Activated naive CD8-positive, alpha-beta T cell treated with anti-CD3 and anti-CD28 coated beads for 36 hours (primary cell): ENCODE measurements around the gene PEX11A. TPM values are rescaled to one million over a fixed set of nuclear protein-coding genes. Genes with fewer than 3 reads are reported as not detected.

Source experiments
- DNase-seq: peaks from one replicate; pipeline ENCODE4 v3.0.0; 2021
- H3K27ac Mint-ChIP-seq: one replicate; pipeline ENCODE4 v1.8.0; 2022; ENCODE audit warnings: mild to moderate bottlenecking, moderate library complexity, mixed read lengths
- H3K27me3 Mint-ChIP-seq: one replicate; pipeline ENCODE4 v1.8.0; 2022; ENCODE audit warnings: mild to moderate bottlenecking, mixed read lengths
- H3K36me3 Mint-ChIP-seq: one replicate; pipeline ENCODE4 v1.8.0; 2021; ENCODE audit warnings: mild to moderate bottlenecking, mixed read lengths
- H3K4me1 Mint-ChIP-seq: one replicate; pipeline ENCODE4 v1.8.0; 2021; ENCODE audit warnings: mixed read lengths
- H3K4me3 Mint-ChIP-seq: one replicate; pipeline ENCODE4 v1.8.0; 2022; ENCODE audit warnings: mild to moderate bottlenecking, moderate library complexity, mixed read lengths
- H3K9me3 Mint-ChIP-seq: one replicate; pipeline ENCODE4 v1.8.0; 2022; ENCODE audit warnings: mixed read lengths
- total RNA-seq, 2 experiments: library from RNA; stranded (reverse); gene quantifications; one replicate each; pipeline ENCODE4 v1.2.3, GENCODE V29; 2021

Gene PEX11A
- total RNA-seq, 2 experiments from 2014 or later: 3.0 to 4.0 TPM

DNA sequence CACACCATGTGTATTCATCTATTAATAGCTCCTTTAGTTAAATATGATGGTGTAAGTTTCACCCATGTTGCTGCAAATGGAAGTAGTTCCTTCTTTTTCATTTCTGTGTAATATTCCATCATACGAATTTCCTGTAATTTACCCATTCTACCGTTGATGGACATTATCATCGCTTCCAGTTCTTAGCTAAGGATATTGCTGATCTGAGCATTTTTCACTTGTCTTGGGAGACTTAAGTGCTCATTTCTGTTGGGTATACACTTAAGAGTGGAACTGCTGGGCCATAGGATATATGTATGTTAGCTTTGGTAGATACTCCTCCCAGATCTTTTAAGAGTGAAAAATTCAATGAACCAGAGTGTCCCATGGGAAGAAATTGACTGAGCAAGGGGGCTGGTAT lies 22.4 kb downstream of the PEX11A start:
- Mint-ChIP-seq H3K4me3 (no peak overlapping the region), H3K4me1 (peaks cover 3% of the 10 kb centered on the region), H3K27ac (peak overlapping the region; percentile 4), H3K9me3 (no peaks in the 10 kb centered on the region), H3K36me3 (no peaks in the 10 kb centered on the region), H3K27me3 (peaks cover 23% of the 10 kb centered on the region)
- DNase-seq: no peak

DNA sequence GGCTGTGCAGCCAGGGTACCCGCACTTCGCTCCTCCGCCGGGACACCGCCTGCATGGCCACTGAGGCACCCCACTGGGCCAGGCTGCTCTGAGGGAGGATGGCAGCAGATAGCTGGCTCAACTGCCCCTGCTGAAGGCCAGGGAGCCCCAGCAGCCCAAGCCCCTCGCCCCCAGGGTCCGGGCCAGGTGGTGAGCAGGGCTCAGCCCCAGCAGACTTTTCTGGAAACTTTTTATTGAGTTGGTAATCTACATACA lies 22.9 kb downstream of the PEX11A start:
- DNase-seq: no peak
- Mint-ChIP-seq H3K9me3 (no peaks in the 10 kb centered on the region), H3K4me1 (peaks cover 3% of the 10 kb centered on the region), H3K27me3 (peaks cover 23% of the 10 kb centered on the region), H3K27ac (no peak overlapping the region), H3K4me3 (no peak overlapping the region), H3K36me3 (no peaks in the 10 kb centered on the region)

DNA sequence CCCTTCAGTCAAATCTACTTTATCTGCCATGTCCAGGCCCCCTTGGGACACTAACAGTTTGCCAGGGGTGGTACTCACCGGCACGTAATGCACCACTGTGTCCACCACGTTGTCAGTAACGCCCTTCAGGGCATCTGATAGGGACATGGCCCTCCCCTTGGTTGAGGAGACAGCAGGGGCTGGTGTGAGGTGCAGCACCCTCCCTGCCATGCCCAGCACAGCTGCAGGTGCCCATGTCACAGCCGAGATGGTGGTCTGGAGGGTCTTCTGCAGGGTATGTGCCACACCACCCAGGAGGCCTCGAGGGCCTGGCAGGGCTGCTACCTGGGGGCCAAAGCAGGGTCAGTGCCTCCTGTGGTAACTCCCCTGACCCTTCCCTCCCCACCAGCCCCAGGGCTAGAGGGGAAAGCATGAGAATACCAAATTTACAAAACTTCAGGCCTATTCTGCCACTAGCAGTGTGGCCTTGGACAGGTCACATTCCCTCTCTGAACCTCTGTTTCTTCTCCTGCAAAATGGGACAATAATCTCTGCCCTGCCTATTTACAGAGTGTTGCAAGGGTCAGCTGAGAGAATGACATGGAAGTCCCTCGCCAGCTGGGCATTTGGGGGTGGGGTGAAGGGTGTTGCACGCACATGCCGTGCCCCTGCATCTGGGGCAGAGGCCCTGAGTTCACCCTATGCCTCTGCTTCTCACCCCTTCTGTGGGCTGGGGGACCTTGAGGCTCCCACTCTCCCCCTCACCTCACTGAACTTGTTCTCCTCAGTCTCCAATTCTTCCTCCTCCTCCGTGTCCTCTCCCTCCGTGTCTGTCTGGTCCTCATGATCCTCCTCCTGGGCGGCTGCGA lies 23.5 kb downstream of the PEX11A start:
- H3K36me3 Mint-ChIP-seq: no peaks in the 10 kb centered on the region

DNA sequence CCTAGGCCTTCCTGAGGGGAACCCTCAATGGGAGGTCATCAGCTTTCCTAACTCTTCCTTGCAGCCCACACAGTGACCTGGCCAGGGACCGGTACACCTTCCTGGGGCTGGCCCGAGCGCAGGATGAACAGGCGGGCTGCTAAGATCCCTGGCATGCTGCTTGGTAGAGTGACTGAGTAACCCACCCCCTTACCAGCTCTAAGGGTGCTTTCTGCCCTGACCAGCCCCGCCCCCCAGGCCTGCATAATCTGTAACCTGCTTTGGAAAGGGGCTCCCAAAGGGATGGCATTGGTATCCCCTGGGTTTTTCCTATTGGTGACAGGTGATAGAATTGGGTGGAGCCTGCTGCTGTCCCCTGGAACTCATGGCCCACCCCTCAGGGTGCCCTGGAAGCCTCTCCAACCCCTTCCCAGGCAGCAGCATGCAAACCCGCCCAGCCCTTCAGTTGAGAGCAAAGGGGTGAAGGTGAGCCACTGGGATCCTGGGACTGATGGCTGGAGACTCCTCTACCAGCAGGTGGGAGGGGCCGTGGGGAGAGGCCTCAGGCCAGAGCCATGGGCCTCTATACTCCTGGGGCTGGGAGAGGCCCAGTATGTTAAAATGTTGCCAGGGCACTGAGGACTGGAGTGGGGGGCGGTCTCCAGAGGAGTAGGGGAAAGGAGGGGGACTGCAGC lies 24.2 kb downstream of the PEX11A start:
- Mint-ChIP-seq H3K9me3 (no peaks in the 10 kb centered on the region), H3K36me3 (no peaks in the 10 kb centered on the region), H3K27me3 (peaks cover 23% of the 10 kb centered on the region), H3K27ac (no peak overlapping the region), H3K4me3 (peak overlapping the region; percentile 14), H3K4me1 (no peaks in the 10 kb centered on the region)
- DNase-seq: no peak

More for the DNA sequence above, 23.5 kb downstream of the PEX11A start:
- peaks cover 23% of the 10 kb centered on the region for H3K27me3 Mint-ChIP-seq
- H3K4me1 Mint-ChIP-seq: peaks cover 3% of the 10 kb centered on the region
- H3K4me3 Mint-ChIP-seq: no peak overlapping the region
- no peak for DNase-seq
- H3K27ac Mint-ChIP-seq: no peak overlapping the region
- H3K9me3 Mint-ChIP-seq: no peaks in the 10 kb centered on the region

DNA sequence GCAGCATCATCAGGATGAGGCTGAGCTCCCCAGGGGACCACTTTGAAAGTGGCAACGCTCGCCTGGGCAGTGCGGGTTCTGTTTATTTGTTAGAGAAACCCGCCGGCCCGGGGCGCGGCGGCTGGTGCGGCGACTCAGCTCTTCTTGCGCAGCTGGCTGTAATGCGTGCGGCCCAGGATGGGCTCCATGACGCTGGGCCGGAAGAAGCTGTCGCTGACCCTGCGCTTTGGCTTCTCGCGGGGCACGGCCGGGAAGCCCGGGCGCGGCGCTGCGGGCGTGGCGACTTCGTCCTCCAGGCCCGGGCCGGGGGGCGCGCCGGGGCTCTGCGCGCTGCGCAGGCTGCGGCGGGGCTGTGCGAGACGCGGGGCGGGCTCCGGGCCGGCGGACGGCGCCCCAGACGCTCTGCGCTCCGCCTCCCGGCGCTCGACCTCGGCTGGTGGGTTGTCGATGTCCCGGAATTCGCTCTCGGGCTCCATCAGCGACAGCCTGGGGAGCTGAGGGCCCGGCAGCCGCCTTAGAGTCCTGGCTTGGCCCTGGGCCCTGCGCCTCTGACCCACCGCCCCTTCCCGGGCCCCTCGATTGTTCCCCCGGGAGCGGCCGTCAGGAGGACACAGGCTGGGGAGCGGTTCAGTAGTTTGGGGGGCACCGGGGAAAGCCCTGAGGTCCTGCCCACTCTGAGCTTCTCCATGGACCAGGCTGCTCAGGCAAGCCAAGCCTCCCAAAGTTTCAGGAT lies 24.9 kb downstream of the PEX11A start:
- DNase-seq: peak; percentile 36
- H3K4me3 Mint-ChIP-seq: peak overlapping the region; percentile 14

DNA sequence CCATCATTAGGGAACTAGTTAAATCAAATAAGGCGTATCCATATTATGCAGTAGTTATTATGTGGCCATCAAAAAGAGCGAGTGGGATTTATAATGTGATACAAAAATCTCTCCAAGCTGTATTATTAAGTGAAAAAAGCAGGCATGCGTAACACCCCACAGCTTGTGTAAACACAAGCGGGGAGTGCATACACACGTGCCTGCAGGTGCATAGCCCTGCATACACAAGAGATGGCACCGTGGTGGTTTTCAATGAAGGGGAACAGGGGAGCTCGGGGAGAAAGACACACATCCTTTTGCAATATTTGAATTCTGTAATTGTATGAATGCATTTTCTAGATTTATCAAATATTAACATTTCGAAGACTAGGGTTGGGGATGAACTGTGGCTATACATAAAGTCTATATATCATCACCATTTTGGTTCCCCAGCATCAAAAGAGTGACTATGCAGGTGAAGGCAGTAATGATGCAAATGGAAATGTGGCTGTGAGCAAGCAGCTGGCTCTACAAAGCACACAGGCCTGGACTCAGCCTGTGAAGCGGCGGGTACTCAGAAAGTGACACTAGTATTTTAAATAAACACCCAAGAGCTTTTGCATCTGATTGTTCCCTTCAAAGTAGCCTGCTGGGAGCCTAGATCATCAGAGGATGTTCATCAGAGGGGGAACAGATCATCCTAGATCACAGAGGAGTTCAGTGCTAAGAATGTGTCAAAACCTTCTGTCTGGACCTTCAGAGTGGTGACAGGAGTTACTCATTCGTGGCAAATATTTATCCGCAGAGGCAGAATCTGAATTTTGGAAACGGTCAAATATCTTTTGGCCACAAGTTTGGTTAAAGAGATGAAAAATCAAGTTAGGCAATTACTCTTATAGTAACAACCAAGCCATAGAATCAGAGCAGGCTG lies 25.9 kb downstream of the PEX11A start:
- no peak overlapping the region for H3K27ac Mint-ChIP-seq
- peak overlapping the region; percentile 47 for H3K4me3 Mint-ChIP-seq
- no peaks in the 10 kb centered on the region for H3K9me3 Mint-ChIP-seq
- peaks cover 32% of the 10 kb centered on the region for H3K27me3 Mint-ChIP-seq
- H3K36me3 Mint-ChIP-seq: no peaks in the 10 kb centered on the region
- H3K4me1 Mint-ChIP-seq: no peaks in the 10 kb centered on the region
- no peak for DNase-seq

More for the DNA sequence above, 24.9 kb downstream of the PEX11A start:
- H3K36me3 Mint-ChIP-seq: no peaks in the 10 kb centered on the region
- no peaks in the 10 kb centered on the region for H3K4me1 Mint-ChIP-seq
- no peak overlapping the region for H3K27ac Mint-ChIP-seq
- peaks cover 24% of the 10 kb centered on the region for H3K27me3 Mint-ChIP-seq
- H3K9me3 Mint-ChIP-seq: no peaks in the 10 kb centered on the region

DNA sequence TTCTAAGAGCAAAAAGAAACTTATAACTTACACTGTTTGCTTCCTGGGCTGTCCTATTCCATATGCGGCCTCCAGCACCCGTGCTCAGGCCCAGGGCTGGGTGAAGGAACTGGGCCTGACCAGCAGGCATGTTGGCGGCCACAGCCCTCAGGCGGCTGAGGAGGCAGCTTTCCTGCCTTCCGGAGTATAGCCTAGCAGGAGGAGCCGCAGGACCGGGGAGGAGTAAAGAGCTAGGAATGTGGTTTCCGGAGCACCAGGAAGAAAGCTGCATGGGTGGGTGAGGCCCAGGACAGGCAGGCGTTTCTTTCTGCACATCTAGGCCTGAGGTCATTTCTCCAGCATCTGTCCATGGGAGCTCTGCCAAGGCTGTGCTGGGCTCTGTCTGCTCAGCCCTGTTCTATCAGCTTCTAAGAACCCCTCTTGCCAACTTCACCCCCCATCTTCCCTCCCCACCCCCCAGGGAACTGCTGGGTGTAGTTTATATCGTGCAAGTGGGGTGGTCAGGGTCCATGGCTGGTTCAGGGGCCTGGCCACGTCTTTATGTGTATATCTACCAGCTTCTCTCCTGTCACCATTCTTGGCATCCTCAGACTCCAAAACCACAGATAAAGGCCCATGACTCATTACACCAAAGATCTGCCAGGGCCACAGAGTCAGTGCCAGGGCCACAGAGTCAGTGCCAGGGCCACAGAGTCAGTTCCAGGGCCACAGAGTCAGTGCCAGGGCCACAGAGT lies 27.5 kb downstream of the PEX11A start:
- Mint-ChIP-seq H3K27ac (no peak overlapping the region), H3K36me3 (no peaks in the 10 kb centered on the region), H3K27me3 (peaks cover 43% of the 10 kb centered on the region), H3K4me3 (no peak overlapping the region), H3K4me1 (no peaks in the 10 kb centered on the region), H3K9me3 (no peaks in the 10 kb centered on the region)
- DNase-seq: no peak

DNA sequence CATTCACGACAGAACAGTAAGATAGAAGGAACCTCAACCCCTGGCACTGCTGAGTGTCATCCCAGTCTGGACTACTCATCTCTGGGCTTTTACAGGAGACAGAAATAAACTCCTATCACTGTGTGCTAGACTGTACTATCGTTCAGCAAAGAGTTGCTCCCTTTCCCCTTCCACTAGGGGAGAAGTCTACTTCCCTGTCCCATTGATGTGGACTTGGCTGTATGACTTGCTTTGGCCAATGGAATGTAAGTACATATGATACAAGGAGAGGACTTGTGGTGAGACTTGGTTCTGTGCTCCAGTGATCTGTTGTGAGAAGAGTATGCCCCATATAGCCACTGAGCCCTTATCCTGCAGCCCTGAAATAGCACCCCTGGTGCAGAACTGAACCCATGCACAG lies 30.0 kb downstream of the PEX11A start:
- DNase-seq: no peak
- Mint-ChIP-seq H3K36me3 (no peaks in the 10 kb centered on the region), H3K27me3 (peaks cover 49% of the 10 kb centered on the region), H3K4me3 (no peak overlapping the region), H3K4me1 (peaks cover 10% of the 10 kb centered on the region), H3K27ac (no peak overlapping the region), H3K9me3 (no peaks in the 10 kb centered on the region)

DNA sequence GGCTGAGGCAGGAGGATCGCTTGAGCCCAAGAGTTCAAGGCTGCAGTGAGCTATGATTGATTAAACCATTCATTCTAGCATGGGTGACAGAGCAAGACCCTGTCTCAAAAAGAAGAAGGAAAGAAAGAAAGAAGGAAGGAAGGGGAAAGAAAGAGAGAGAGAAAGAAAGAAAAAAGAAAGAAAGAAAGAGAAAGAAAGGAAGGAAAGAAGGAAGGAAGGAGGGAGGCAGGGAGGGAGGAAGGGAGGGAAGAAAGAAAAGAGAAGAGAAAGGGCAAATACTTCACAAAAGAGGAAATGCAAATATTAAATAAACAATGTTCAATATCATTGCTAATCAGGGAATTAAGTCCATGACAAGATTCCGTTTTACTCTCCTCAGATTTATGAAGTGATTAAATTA lies 31.3 kb downstream of the PEX11A start:
- peaks cover 16% of the 10 kb centered on the region for H3K4me1 Mint-ChIP-seq
- DNase-seq: no peak
- no peaks in the 10 kb centered on the region for H3K9me3 Mint-ChIP-seq
- H3K27me3 Mint-ChIP-seq: peaks cover 47% of the 10 kb centered on the region
- no peak overlapping the region for H3K27ac Mint-ChIP-seq
- no peak overlapping the region for H3K4me3 Mint-ChIP-seq
- peaks cover 3% of the 10 kb centered on the region for H3K36me3 Mint-ChIP-seq

DNA sequence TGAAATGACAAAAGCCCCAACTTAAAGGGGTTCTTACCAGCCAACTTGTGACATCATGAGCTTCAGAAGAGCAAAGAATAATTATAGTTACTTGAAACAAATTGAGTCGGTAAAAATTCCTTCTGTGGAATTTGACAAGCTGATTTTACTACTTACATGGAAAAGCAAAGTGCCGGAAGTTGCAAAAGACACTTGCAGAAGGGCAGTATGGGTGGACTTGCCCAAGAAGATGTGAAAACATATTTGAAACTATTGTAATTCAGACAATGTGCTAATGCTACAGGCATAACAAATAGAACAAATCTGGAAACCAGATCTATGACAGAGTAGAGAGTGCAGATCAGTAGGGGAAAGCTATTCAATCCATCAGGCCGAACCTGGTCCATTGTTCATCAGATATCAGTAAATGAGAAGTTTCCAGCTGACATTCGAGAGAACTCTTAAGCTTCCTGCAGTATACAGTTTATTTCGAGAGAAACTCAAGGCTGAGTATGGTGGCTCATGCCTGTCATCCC lies 32.8 kb downstream of the PEX11A start:
- DNase-seq: no peak
- H3K27me3 Mint-ChIP-seq: peaks cover 58% of the 10 kb centered on the region
- H3K4me3 Mint-ChIP-seq: no peak overlapping the region
- peaks cover 19% of the 10 kb centered on the region for H3K4me1 Mint-ChIP-seq
- H3K27ac Mint-ChIP-seq: no peak overlapping the region
- H3K36me3 Mint-ChIP-seq: peaks cover 3% of the 10 kb centered on the region
- no peaks in the 10 kb centered on the region for H3K9me3 Mint-ChIP-seq

DNA sequence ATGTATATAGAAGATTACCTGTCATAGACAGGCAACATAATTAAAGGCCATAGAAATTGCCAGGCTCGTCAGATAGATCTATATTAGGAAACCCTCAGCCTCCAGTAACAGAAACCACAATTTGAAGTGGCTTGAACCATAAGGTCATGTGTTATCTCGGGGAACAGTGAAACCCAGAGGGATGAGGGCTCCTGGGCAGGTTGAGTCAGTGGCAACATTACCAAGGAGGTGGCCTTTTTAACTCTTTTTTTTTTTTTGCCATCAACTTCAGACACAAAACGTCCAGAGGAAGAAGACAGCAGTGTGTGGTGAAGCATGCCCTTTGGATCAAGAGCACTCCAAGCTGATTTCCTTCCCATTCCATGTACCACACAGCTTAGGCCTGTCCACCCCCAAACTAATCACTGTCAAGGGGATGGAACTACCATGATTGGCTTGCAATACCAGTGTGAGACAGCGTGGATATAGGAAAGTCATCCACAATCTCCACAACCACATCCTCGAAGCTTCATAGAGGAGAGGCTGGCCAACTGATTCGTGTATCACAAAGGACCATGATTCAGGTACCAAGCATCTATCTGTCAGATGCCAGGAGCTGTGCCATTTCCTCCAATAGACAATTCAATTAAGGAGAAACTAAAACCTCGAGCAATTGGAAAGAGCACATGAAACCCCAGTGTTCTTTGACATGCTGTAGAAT lies 34.3 kb downstream of the PEX11A start:
- Mint-ChIP-seq H3K9me3 (no peaks in the 10 kb centered on the region), H3K27ac (peak overlapping the region; percentile 14), H3K4me1 (peaks cover 19% of the 10 kb centered on the region), H3K27me3 (peaks cover 64% of the 10 kb centered on the region), H3K4me3 (peak overlapping the region; percentile 71), H3K36me3 (peaks cover 3% of the 10 kb centered on the region)
- DNase-seq: no peak

DNA sequence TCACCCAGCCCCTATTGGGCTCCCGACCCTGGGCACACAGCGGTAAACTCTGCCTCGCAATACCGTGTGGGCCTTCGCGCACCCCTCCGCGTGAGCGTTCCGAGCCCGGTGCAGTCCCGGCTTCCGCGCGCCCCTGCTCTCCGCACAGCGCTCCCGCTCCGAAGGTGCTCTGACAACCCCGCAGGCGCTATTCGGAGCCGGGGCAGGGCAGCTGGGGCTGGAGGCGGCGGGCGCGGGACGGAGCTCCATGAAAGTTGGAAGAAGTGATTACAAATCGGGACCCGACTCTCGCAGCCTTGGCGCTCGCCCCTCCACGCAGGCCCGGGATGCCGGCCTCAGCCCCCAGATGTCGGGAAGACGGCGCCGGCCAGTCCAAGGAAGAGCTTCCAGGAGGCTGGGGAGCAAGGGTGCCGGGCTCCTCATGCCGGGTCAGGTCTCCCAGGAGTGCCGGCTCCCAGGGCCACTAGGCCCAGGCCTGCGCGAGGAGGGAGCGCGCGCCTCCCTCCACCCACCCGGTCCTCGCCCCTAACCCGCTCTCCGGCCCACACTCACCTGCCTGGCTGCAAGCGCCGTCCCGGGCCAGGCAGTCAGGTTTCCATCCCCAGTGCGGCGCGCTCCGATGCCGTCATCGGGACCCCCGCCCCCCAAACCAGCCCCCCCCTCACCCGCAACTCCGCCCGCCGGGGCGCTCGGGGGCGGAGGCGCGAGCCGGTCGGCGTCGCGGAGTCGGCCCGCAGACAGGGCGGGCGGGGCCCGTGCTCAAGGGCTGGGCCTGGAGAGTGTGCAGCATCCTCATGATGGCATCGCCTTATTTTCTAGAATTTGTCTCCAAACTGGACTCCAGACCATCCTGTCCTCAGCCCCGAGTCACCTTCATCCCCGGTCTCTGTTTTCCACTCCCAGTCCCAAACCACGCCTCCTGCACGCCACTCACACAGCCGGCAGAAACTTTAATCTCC lies 35.4 kb downstream of the PEX11A start, which contains the start of gene KIF7:
TSS of gene KIF7 (minus strand) at position 621 of the 959 bp plus-strand sequence. CDS start 2,537 bp downstream, outside the sequence.
- peak within 1 kb of the TSS; percentile 15 for H3K27ac Mint-ChIP-seq
- DNase-seq: peak; percentile 45
- peaks cover 58% of the 10 kb centered on the region for H3K27me3 Mint-ChIP-seq
- peaks cover 3% of the 10 kb centered on the region for H3K36me3 Mint-ChIP-seq
- no peaks in the 10 kb centered on the region for H3K9me3 Mint-ChIP-seq
- H3K4me3 Mint-ChIP-seq: peak within 1 kb of the TSS; percentile 78
- H3K4me1 Mint-ChIP-seq: peaks cover 19% of the 10 kb centered on the region
